Measurements from ENCODE around the gene ELN.

- no peak for TF ChIP-seq CTCF (IDR thresholded peaks at IDR 0.05 in 4 of 5, conservative IDR thresholded peaks at IDR 0.05 in 1 of 5)
- no peak for TF ChIP-seq POLR2A (IDR thresholded peaks at IDR 0.05)
Measured at GRCh38 chr7:74069790-74070618, 42.0 kb downstream of the ELN start.
